HG02973 (cell line): ENCODE data around the gene ABCA9.
"Not testable (repeated sequence)": the region's sequence is repeated elsewhere in the genome, so short reads cannot be mapped to it uniquely, and the experiment has no call there.

Source experiments
- ATAC-seq: cut with Tn5 transposase; IDR thresholded peaks from one replicate; pipeline ENCODE4 v1.9.1; 2021; ENCODE audit warnings: moderate library complexity; ENCODE audit not compliant: unreplicated experiment

Gene ABCA9

DNA sequence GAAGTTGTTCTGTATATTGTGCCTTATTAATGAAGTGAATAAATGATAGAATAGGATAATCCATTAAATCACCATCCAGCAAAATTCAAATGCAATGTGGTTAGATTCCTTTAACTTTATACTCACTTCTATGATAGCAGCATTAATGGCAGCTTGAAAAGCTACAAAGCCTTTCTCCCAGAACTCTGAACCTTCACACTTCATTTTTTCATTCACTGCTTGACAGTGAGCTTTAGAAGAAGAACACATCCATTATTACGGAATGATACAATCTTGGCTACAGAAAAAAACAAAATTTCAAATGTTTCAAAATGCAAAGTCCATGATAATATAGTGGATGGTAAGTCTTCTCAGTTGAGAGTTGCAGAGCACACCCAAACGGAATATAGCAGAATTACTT lies 16.4 kb downstream of the ABCA9 start:
- no peak for ATAC-seq

DNA sequence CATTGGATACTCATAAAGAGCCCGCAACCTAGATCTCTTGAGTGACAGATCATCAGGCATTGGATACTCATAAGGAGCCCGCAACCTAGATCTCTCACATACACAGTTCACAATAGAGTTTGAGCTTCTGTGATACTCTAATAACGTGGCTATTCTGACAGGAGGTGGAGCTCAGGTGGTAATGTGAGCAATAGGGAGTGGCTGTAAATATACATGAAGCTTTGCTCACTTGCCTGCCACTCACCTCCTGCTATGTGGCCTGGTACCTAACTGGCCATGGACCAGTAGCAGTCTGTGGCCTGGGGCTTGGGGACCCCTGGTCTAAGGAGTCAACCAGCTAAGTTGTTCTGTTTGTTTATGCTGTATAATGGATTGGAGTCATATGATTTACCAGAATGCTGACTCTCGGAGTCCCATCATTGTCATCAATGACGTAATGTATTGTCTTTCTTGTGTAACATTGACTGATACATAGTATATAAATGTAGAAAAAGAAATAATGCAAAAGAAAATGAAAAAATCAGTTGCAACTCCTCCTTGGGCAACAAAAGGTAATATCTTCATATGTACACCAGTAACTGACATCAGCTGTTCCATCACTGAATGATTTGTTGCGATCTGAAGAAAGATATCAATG lies 17.5 kb downstream of the ABCA9 start:
- no peak for ATAC-seq

DNA sequence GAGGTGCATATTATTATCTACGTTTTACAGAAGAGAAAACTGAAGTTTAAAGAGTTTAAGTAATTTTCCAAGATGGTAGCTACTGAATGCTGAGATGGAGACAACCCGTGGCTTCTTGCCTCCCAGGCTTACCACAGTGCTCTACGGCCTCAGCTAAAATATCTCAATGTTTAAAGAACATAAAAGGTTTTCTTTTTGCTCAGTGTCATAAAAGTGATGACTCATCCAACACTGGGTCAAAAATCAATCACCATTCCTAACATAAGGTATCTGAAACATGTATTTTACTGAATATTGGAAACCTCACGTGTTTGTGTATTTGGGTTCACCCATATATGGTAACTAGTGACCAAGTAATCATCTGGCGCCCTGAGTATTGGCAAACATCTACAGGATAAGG lies 18.4 kb downstream of the ABCA9 start:
- ATAC-seq = no peak

DNA sequence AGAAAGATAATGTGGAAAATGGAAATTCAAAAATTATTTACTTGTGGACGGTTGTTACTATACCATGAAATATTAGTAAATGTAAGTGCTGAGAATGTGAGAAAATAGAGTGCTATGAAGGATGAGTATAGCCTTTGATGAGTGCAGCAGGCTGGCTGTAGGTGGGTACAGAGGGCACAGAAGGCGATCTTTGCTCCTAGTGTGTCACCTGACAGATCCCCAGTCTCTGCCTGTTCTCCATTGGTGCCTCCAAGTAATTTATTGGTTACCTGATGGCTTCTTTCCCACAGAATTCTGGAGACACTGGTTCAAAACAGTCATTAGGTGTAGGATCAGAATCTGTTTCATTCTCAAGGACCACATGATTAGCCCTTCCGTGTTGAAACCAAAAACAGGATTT lies 28.9 kb downstream of the ABCA9 start:
- no peak for ATAC-seq

DNA sequence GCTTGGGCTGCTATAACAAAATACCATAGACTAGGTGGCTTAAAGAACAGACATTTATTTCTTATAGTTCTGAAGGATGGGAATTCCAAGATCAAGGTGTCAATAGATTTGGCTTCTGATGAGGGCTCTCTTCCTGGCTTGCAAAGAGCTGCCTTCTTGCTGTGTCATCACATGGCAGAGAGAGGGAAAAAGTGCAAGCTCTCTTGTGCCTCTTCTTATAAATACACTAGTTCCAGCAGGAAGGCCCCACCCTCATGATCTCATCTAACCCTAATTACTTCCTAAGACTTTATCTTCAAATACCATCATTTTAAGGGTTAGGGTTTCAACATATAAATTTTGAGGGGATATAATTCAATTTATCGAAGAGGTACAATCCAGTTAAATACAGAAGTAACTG lies 30.6 kb downstream of the ABCA9 start:
- no peak for ATAC-seq

DNA sequence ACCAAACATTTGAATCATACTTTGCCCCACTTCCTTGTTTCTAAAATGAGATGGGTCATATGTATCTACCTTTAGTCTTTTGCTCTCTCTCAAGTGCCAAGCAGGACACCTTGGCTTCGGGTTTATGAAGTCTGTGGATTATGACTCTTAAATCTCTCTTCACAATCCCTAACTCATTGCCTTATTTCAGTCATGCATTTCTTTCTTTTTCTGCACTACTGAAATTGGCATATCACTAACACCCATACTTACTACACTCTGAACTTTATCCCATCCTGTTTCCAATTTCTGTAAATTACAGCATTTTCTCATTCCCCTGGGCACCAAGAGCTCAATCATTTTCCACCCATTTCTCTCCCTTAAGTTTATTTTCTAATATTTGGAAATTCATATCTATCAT lies 42.0 kb downstream of the ABCA9 start:
- ATAC-seq = no peak

DNA sequence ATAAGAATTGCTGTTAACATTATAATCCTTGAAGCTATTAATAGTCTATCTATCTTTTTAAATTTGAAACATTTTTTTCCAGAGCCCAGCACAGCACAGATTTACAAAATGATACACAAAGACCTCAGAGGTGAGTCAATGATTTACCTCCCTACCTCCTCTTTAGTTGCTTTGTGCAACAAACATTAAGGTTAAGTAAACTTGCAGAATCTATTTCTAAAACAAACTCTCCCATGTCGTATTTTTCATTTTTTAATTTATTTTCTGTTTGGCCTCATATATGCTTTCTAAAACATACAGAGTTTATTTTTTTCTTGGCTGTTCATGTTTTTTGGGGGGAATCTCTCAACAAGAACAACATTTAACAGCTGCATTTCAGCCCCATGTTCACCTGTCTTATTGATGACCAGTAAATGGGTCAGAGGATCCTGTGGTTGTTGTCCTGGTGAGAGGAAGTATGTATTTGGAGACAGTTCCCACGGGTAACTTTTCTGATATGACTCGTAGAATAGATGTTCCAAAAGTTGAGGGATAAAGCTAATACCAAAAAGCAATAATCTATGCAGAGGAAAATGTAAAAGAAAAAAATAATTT lies 42.6 kb downstream of the ABCA9 start:
- no peak for ATAC-seq

DNA sequence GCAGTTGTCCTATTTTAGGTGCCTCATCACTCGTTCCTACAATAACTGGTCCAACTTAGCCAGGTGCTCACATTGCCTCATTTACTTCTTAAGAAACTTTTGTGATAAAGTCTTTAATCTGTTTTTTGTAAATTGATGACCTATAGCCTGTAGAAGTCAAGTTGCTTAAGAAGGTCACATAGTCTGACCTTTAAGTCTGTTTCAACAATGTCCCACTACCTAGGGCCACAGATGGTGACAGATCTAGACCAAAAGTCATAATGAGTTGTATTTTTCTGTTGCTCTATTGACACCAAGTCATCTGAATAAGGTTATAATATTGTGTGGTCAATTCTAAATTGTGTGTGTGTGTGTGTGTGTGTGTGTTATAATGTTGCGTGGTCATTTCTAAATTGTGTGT lies 45.1 kb downstream of the ABCA9 start:
- ATAC-seq = no peak

DNA sequence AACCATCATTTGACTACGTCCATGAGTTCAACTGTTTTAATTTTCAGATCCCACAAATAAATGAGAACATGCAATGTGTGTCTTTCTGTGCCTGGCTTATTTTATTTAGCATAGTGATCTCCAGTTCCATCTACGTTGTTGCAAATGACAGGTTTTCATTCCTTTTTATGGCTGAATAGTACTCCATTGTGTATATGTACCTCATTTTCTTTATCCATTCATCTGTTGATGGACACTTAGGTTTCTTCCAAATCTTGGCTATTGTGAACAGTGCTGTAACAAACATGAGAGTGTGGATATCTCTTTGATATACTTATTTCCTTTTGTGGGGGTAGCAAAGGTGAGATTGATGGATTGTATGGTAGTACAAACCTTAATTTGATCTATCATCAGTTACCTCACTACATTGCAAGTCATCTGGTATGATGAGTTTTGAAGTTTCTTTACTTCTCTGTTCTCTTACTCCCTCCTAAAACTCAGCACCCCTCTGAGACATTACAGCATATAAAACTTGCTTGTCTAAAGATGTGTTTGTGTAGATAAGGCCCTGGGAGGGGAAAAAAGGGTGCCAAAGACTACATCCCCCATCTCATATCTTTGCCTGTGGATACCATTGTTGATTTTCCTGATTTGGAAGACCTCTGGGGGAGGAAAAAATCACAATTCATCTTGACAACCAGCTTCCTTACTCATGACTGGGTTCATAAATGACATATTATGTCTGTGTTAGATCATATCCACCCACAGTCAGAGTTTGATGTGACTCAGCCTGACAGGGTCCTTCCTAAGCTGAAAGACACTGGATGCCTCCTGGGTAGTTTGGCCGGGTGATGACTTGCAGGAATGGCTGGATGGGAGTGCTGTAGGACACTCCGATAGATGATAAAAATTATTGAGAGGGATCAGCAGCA lies 47.6 kb downstream of the ABCA9 start:
- ATAC-seq = no peak

DNA sequence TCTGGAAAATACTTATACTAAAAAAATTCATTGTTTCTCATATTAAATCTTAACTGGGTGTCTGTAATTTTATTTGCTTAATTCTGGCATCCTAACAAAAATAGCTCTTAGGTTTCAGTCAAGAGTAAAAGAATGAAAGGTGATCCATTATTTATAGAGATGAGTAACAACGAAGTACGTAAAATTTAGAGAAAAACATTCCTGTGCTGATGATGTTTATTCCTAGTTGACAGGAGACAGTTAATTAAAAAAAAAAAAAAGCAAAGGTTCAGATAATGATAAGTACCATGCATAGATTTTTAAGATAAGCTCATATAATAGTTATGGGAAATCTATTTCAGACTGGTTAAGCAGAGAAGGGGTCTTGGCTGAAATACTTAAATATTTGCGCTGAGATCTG lies 50.8 kb downstream of the ABCA9 start:
- no peak for ATAC-seq

DNA sequence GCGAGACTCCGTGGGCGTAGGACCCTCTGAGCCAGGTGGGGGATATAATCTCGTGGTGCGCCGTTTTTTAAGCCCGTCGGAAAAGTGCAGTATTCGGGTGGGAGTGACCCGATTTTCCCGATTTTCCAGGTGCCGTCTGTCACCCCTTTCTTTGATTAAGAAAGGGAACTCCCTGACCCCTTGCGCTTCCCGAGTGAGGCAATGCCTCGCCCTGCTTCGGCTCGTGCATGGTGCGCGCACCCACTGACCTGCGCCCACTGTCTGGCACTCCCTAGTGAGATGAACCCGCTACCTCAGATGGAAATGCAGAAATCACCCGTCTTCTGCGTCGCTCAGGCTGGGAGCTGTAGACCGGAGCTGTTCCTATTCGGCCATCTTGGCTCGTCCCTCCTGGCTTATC lies 56.0 kb downstream of the ABCA9 start:
- not testable (repeated sequence) for ATAC-seq

DNA sequence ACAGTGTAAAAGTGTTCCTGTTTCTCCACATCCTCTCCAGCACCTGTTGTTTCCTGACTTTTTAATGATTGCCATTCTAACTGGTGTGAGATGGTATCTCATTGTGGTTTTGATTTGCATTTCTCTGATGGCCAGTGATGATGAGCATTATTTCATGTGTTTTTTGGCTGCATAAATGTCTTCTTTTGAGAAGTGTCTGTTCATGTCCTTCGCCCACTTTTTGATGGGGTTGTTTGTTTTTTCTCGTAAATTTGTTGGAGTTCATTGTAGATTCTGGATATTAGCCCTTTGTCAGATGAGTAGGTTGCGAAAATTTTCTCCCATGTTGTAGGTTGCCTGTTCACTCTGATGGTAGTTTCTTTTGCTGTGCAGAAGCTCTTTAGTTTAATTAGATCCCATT lies 61.0 kb downstream of the ABCA9 start:
- not testable (repeated sequence) for ATAC-seq

DNA sequence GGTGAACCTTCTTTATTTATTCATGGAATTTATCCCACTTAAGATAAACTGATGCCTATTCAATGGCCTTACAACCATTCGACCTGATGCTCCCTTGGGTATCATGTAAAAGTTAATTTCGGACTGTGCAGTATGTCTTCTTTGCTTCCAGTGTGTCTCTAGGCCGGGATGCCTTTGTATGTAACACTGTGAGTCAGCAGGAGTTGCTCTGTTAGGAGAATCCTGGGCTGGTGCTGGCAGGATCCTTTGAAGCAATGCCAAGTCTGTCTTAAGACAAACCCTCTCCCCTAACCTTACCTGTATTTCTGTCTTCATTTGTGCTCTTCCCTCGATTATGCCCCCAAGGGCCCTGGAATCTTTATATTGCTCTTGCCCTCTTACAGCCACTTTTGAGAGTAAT lies 67.6 kb downstream of the ABCA9 start:
- ATAC-seq = no peak

DNA sequence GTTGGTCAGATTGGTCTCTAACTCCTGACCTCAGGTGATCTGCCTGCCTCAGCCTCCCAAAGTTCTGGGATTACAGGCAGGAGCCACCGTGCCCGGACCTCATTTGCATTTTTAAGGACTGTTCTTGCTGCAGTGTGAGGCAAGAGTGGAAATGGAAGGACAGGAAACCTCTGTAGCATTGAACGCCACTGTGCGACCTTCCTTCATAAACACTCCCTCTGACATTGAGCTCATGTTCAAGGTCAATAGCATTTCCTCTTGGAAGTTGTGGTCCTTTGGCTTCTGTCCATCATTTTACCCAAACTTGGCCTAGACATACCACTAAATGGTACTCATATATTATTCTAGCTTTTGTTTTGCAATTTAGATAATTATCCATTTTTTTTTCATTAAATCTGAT lies 72.8 kb downstream of the ABCA9 start:
- no peak for ATAC-seq

DNA sequence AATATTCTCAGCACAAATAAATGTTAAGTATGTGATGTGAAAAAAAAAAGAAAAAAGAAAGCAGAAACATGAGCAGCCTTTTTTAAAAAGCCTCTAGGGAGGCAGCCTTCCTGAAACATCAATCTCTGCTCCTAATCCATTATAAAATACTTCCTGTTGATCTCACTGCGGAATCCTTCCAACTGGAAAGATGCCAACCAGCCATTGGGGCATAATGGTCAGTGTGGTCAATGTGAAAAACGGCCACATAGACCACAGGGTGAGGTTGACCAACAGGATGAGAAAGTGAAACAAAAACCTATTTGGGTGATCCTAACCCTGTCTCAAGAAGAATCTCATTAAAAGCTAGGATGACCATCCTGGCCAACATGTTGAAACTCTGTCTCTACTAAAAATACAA lies 79.4 kb downstream of the ABCA9 start:
- ATAC-seq = no peak

DNA sequence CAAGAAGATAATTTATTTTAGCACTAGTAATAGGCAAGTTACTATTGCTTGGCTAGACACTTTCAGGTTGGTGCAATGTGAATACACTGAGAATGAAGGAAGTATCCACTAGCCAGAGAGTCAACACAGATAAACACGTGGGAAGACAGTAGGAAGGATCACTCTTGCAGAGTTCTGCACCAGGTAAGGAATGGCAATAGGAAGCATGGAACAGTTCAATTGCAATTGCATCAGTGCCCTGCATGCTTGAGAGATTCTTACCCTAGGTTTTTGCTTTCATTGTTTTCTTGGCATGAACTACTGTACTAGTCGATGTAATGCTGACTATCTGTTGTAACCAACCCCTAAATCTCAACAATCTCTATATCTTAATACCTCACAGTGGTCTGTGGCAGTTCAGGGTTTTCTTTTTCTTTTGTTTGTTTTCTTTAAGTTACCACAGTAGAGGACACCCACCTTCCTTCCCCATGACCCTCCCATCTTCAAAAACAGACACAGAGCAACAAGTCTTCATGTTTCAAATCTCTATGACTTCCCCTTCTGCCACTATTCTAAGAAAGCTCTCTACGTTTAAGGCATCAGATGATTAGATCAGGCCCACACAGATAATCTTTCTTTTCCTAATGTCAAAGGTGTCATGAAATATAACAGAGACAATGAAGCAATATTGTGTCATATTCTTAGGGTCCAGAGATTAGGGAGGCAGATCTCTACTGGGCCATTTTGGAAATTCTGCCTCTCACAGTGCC lies 87.5 kb downstream of the ABCA9 start:
- ATAC-seq = no peak

DNA sequence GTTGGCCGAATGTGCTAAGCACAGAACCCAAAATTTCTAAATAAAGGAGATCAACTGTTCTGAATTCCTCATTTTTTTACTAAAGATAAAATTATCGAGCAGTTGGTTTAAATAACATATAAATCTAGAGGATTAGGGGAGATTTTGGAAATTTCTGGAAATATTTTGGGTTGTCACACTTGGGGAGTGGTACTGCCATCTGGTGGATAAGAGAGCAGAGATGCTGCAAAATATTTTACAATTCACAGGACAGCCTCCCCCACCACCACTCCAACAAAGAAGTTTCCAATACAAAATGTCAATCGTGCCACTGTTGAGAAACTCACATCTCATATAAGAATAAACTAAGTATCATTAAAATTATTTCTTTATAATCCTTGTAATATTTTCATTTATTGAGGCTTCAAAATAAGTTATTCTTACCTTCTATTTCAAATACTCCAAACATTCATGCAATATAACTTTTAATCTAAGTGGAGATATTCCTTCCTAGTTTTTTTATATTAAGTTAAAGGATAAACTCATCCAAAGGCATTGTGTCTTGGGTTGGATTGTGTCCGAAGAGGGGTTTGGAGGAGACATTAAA lies 88.5 kb downstream of the ABCA9 start:
- ATAC-seq = no peak

DNA sequence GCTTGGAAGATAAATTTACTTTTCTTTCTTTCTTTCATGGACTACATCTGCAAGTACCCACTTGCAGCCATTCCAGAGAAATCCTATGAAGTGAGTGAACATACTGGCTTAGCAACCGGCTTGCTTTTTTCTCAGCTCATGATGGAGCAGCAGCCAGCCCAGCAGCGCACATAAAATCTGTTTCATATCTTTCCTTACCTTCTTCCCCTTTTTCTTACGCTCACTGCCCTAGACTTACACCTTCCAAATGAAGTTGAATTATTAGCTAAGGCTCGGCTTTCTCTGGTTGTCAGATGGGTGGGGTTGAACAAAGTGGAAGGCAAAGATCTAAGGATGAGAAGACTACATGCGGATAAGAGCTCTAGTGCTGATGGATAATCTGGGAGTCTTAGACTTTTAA lies 91.6 kb downstream of the ABCA9 start:
- no peak for ATAC-seq

DNA sequence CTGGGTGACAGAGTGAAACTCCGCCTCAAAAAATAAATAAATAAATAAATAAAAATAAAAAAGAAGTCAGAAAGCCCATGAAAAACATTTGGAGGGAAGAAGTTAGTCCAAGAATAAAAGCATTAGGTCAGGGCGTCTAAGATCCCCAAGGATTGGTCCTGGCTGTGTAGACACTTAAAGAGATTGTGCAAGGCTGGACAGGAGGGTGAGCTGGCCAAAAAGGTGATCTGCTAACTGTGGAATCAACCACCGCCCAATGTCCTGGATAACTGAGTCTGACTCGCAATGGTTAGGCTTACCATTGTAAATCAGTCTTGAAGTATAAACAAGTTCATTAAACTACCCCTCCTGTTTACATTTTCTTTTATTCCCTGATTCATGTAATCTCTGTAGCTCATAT lies 96.8 kb downstream of the ABCA9 start:
- no peak for ATAC-seq

DNA sequence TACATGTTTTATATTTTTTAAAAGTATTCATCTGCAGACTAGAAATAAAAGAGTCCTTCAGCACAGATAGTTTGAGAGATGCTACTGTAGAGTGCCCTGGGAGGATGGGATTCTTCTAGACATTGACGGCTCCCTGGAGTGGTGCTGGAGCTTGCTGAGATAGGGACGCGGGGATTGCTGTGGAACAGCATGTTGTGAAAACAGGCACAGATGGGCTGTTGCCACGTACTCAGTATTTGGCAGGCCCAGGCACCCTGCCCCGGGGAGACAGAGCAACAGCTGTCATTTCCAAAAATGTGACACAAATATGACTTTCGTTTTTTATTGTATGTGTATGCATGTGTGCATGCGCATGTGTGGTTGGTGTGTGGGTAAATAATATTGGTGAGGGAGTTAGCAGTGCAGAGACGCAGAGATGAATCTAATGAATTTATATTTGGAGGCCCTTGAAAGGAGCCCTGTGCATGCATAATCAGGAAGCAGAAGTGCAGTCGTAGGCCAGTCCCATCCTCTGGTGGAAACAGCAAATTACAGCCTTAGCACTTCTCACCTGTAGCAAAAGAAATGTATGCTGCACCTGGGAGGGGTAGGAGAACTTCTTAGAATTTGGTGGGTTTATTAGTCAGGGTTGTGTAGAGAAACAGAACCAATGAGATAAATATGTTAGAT lies 99.4 kb downstream of the ABCA9 start:
- no peak for ATAC-seq

DNA sequence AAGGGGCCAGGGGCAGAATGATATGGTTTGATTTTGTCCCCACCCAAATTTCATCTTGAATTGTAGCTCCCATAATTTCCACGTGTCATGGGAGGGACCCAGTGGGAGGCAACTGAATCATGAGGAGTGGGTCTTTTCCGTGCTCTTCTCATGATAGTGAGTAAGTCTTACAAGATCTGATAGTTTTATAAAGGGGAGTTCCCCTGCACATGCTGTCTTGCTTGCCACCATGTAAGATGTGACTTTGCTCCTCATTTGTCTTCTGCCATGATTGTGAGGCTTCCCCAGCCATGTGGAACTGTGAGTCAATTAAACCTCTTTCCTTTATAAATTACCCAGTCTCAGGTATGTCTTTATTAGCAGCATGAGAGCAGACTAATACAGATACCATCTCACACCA lies 101.6 kb downstream of the ABCA9 start:
- not testable (repeated sequence) for ATAC-seq
